NCI-H446 treated with DMSO at 0.1 percent for 48 hours (cell line): ENCODE results near the gene CCDC28A.
A peak's percentile ranks its signal among the peaks of the same experiment; 100 is the strongest.
"Not testable (repeated sequence)": the region's sequence is repeated elsewhere in the genome, so short reads cannot be mapped to it uniquely, and the experiment has no call there.

Source experiments
- DNase-seq: peaks from one replicate; lab custom pipeline; 2025; lab: John Stamatoyannopoulos, UW

Gene CCDC28A

DNA sequence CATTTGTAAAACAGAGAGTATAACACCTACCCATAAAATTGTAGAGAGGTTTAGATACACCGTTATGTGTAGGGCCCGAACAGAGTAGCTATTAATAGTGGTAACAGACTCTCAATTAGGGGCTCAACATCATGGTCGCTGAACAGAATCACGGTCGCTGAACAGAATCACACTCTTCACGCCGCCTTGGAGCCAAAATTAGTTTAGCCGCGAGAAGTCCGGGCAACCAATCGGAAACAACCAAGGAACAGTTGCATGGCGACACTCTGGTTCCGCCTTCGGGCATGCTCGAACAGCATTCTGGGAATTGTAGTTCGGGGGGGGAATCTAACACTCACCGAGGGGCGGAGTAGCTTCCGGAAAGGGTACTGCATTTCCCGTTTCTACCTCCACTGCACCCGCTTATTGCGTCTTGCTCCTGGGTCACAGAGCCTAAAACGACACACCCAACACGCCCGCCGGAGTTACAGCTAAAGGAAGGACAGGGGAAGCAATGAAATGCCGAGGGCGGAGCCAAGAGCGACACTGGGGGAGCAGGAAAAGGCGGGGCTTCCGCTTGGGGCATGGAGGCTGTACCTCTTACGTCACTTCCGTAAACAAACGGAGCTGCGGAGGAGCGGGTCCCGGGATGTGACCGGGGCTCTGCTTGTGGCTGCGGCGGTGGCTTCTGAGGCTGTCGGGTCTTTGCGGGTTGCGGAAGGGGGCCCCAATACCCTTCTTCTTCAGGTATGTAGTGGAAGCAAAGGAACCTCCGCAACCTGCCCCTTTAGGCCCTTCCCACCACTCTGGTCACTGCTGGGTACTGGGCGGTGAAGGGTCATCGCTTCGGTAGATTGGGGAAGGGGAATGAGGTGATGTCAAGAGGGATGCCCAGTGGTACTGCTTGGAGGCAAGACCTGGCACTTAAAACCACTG is at the start of gene CCDC28A:
Gene CCDC28A, plus strand, starts transcription at position 593 of the 915 bp plus-strand sequence. CDS start 2,352 bp downstream, outside the sequence.
- DNase-seq, result peak; percentile 92

- DNase-seq, result no peak
Measured at GRCh38 chr6:138724015-138724414, 49.6 kb upstream of the CCDC28A start.

DNA sequence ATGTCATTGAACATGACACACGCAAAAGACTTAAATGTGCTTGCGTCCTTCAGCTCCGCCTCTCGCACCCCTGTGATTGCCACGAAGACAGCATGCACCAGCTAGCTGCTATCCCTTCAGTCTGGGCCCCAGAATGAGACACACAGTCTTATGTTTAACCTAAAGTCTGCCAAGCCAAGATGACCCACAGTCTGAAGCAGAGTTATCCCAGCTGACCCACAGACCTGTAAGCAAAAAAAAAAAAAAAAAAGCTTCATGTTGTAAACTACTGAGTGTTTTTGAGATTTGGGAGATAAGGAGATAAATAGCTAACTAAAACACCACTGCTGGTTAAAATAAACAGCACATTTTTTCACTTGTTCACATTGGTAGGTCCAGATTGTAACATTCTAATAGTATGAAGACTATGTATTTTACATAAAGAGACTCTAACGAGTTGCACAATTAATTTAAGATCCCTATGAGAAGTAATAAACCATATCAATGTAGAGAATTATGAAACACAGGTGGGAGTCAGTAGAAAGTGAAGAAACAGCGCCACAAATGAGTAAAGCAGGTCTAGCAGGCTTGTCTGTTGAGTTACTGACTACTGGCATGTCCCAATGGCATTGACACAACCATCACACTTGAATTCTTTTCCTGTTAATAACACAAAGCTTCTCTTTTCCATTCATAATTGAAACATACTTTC is 47.4 kb upstream of the CCDC28A start:
- no peak for DNase-seq

DNA sequence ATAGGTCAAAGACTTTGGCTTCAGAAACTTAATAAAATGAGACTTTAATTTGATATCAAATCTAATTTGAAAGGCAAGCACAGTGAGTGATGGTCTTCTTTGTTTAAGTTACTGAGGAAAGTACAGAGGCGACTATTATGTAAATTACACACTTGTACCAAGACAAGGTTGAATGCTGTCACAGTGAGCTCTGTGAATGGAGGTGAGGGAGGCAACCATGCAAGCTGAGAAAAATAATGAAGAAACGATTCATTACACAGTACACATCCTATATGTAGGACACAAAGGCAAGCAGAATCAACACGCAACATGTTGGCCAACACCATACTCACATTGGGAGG is 46.8 kb upstream of the CCDC28A start:
- DNase-seq, result no peak

GRCh38 chr6:138727182-138727581 is 46.4 kb upstream of the CCDC28A start:
- no peak for DNase-seq

DNA sequence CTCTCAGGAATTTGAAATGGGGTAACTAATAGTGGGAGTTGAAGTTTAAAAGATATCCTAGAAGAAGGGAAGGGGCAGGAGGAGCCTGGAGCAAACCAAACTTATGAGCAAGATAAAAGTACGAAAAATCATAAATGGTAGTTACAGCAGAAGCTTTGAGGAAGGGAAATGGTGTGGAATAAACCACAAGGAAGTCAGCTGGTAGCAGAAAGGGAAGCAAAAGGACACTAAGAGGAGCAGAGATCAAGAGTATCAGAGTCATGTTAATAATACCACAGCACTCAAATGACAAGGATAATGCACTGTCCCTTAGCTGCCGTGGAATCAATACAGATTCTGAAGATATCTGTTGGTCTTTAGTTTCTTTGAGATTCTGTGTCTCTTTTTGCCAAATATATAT is 44.9 kb upstream of the CCDC28A start:
- DNase-seq, result no peak

- DNase-seq, result not testable (repeated sequence)
Measured at GRCh38 chr6:138730037-138730436, 43.5 kb upstream of the CCDC28A start.

DNA sequence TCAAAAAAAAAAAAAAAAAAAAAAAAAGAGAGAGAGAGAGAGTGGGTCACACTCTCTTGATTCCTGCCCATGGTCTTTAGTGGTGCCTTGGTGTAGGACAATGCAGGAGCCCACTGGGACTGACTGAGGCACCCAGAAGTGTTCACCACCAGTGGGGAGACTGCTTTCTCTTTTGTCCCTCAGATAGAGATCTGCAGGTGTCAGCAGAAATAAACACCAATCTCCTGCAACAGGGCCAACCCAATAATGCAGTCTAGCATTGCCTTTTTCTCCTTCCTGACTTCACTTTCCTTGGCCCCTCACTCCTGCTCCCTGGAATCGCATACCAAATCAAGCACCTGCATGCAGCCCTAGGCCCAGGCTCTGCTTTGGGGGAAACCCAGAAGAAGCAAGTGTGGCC is 39.0 kb upstream of the CCDC28A start:
- DNase-seq, result no peak

GRCh38 chr6:138736640-138737039 is 36.9 kb upstream of the CCDC28A start:
- no peak for DNase-seq

DNA sequence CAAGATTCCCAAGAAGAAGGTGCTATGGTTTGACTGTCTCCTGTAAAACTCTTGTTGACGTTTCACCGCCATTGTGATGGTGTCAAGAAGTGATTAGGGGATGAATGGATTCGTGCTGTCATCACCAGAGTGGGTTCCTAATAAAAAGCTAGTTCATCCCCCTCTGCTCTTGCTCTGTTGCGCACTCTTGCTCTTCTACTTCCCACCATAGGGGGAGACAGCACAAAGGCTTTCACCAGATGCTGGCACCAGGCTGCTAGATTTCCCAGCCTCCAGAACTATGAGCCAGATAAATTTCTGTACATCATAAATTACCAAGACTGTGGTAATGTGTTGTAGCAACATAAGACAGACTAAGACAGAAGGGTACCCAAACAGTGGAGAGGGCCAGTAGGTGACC is 21.6 kb upstream of the CCDC28A start:
- no peak for DNase-seq

- DNase-seq, result no peak
Measured at GRCh38 chr6:138757136-138757535, 16.4 kb upstream of the CCDC28A start.

DNA sequence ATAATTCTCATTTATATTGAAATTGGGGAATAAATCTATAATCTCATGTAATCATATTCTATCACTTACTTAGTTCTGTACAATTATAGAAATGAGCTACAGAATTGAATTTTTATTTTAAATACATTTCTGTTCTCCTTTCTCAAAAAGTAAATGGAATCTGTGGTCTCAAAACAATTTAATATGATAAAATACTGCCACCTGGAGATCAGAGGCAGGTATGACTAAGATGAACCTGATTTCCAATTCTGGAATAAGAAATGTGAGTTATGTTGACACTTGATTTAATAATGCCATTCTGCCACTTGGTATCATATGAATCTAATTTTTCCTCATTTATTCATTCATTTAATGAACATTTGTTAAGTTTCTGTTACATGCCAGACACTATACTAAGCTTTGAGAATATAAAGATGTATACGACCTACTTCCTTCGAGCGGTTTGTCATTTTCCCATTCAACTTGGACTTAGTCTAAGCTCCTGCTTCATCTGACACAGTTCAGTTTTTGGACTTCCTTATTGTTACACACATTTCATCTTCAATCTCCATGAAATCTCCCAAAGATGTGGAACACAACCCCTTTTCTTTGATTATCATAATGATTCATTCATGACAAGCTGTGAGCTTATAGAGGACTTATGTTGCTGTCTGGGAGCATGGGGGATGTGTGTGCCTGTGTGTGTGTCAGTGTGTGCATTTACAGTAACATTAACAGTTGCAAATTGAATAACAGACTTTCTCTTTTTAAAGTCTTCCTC is 7.5 kb upstream of the CCDC28A start:
- no peak for DNase-seq

- DNase-seq, result no peak
Measured at GRCh38 chr6:138769102-138769676, 4.4 kb upstream of the CCDC28A start.

GRCh38 chr6:138772596-138773176 is 883 bp upstream of the CCDC28A start:
- DNase-seq, result no peak

- DNase-seq, result no peak
Measured at GRCh38 chr6:138774370-138774769, 801 bp downstream of the CCDC28A start.

DNA sequence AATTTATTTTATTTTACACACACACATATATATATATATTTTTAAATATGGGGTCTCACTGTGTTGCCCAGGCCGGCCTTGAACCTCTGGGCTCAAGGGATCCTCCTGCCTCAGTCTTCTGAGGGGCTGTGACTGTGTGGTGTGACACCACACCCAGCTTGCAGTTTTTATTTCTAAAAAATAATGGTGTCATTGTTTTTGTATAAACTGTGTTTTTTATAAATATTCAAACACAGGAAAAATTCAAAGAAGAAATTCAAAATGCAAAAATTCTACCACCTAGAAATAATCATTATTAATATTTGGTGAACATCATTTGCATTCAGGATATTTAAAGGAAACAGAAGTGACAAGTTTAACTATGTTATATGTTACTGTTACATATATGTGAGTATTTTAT is 3.1 kb downstream of the CCDC28A start:
- DNase-seq, result no peak

- DNase-seq, result no peak
Measured at GRCh38 chr6:138778331-138778730, 4.8 kb downstream of the CCDC28A start.

GRCh38 chr6:138782243-138782642 is 8.7 kb downstream of the CCDC28A start:
- DNase-seq, result no peak

GRCh38 chr6:138785079-138785478 is 11.5 kb downstream of the CCDC28A start:
- DNase-seq, result no peak

DNA sequence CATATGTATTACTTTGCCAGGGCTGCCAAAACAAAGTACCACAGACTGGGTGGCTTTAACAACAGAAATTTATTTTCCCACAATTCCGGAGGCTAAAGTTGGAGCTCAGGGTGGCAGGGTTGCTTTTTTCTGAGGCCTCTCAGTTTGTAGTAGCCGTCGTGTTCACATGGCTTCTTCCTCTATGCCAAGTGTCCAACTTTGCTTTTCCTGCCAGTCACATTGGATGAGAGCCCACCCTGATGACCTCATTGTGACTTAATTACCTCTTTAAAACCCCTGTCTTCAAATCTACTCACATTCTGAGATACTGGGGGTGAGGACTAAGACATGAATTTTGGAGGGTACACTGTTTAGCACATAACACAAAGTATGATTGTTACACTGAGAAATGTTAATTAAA is 12.4 kb downstream of the CCDC28A start:
- peak; percentile 35 for DNase-seq

GRCh38 chr6:138787138-138787537 is 13.6 kb downstream of the CCDC28A start:
- no peak for DNase-seq
